Endothelial cell of umbilical vein (primary cell): Measurements from ENCODE around the gene GTF3C2. TPM values are rescaled to one million over a fixed set of nuclear protein-coding genes. Genes with fewer than 3 reads are reported as not detected.

Experiments
- BruUV-seq: library from RNA; stranded (reverse); fragments of 400-500 nt; replicated peaks from 2 replicates; lab custom pipeline; 2021; lab: Mats Ljungman, UMichigan
- CTCF ChIA-PET: fragments of 300-600, 350-600 bp; sonication (Branson Sonifier 250); formaldehyde crosslinking; loops from one replicate; lab custom pipeline; 2021; ENCODE audit warnings: antibody characterized with exemption, inconsistent platforms; lab: Charles Lee
- POLR2A ChIA-PET: fragments of 300-600, 350-600 bp; sonication (Branson Sonifier 250); formaldehyde crosslinking; loops from one replicate; lab custom pipeline; 2021; ENCODE audit warnings: antibody characterized with exemption, inconsistent platforms; lab: Charles Lee
- DNase-seq: peaks from one replicate; pipeline ENCODE4 v3.0.0-alpha.2; 2011; ENCODE audit warnings: low read depth, low spot score
- FAIRE-seq: peaks from 2 replicates; lab custom pipeline; 2011; peaks lifted over from hg19 to GRCh38; lab: Jason Lieb, UNC
- H2AFZ ChIP-seq: 2 replicates; pipeline ENCODE4 v1.6.0; 2012; ENCODE audit warnings: low read depth, low read length, control low read depth, inconsistent platforms
- H3K27ac ChIP-seq: 2 replicates; pipeline ENCODE4 v1.5.1; 2011; ENCODE audit warnings: low read depth, mild to moderate bottlenecking, control low read depth, low read length, moderate library complexity; ENCODE audit not compliant: insufficient read depth
- H3K27me3 ChIP-seq, 2 experiments: 2 replicates each; pipeline versions ENCODE4 v1.6.0 to v1.6.1; 2011; ENCODE audit warnings: low read length in 2 of 2, mixed read lengths in 1 of 2; ENCODE audit not compliant: control insufficient read depth in 2 of 2, insufficient read depth in 2 of 2
- H3K36me3 ChIP-seq, 2 experiments: 2 replicates in 1 of 2; 3 replicates in 1 of 2; pipeline ENCODE4 v1.5.1; 2011; ENCODE audit warnings: low read length in 2 of 2, mild to moderate bottlenecking in 1 of 2, moderate library complexity in 1 of 2; ENCODE audit not compliant: control insufficient read depth in 2 of 2, insufficient read depth in 2 of 2; ENCODE audit errors: extremely low read depth in 1 of 2
- H3K4me1 ChIP-seq: 3 replicates; pipeline ENCODE4 v1.5.1; 2011; ENCODE audit warnings: mild to moderate bottlenecking, low read length; ENCODE audit not compliant: control insufficient read depth, insufficient read depth; ENCODE audit errors: extremely low read depth
- H3K4me2 ChIP-seq: 2 replicates; pipeline ENCODE4 v1.6.1; 2011; ENCODE audit warnings: low read length, control low read depth, mixed read lengths; ENCODE audit not compliant: insufficient read depth
- H3K4me3 ChIP-seq, 3 experiments: fragments of 200-600 bp in 1 of 3; sonication (generic), shearing (Covaris generic) in 1 of 3; replicated peaks in 1 of 3; 2 replicates each; pipeline ENCODE4 v1.5.1; 2011 to 2016; ENCODE audit warnings: control low read depth in 3 of 3, low read length in 3 of 3, mild to moderate bottlenecking in 2 of 3, inconsistent platforms in 1 of 3, low read depth in 1 of 3, moderate library complexity in 1 of 3; ENCODE audit not compliant: insufficient read depth in 1 of 3
- H3K79me2 ChIP-seq: 2 replicates; pipeline ENCODE4 v1.6.0; 2012; ENCODE audit warnings: low read length, inconsistent platforms; ENCODE audit not compliant: control insufficient read depth, insufficient read depth
- H3K9ac ChIP-seq: replicated peaks from 2 replicates; pipeline ENCODE3; 2011; ENCODE audit warnings: low read length, control low read depth; ENCODE audit not compliant: insufficient read depth; ENCODE audit errors: extremely low read depth
- H3K9me1 ChIP-seq: replicated peaks from 3 replicates; pipeline ENCODE4 v1.6.0; 2011; ENCODE audit warnings: mild to moderate bottlenecking, low read length; ENCODE audit not compliant: control insufficient read depth, insufficient read depth; ENCODE audit errors: extremely low read depth
- H3K9me3 ChIP-seq: replicated peaks from 2 replicates; pipeline ENCODE4 v1.5.1; 2012; ENCODE audit warnings: low read length, inconsistent platforms; ENCODE audit not compliant: control insufficient read depth, insufficient read depth
- H4K20me1 ChIP-seq: replicated peaks from 2 replicates; pipeline ENCODE3; 2011; ENCODE audit warnings: mild to moderate bottlenecking, low read length; ENCODE audit not compliant: control insufficient read depth, insufficient read depth; ENCODE audit errors: extremely low read depth
- EZH2 ChIP-seq: IDR thresholded peaks from 2 replicates; pipeline ENCODE4 v1.6.1; 2012; ENCODE audit warnings: borderline replicate concordance, low read depth, mild to moderate bottlenecking, moderate library complexity, low read length, inconsistent platforms; ENCODE audit not compliant: severe bottlenecking
- FOS ChIP-seq: IDR thresholded peaks from 2 replicates; pipeline ENCODE4 v1.6.1; 2011; ENCODE audit warnings: mild to moderate bottlenecking, low read length, moderate library complexity, borderline replicate concordance; ENCODE audit not compliant: insufficient read depth
- GATA2 ChIP-seq: IDR thresholded peaks from 2 replicates; pipeline ENCODE4 v1.7.0; 2011; ENCODE audit warnings: low read depth, mild to moderate bottlenecking, moderate library complexity, mixed read lengths, low read length; ENCODE audit not compliant: insufficient read length, insufficient read depth
- JUN ChIP-seq: IDR thresholded peaks from 2 replicates; pipeline ENCODE4 v1.6.1; 2011; ENCODE audit warnings: borderline replicate concordance, low read depth; ENCODE audit not compliant: insufficient read length, insufficient read depth
- MYC ChIP-seq: IDR thresholded peaks from one replicate; pipeline ENCODE4 v1.6.1; 2011; ENCODE audit warnings: mild to moderate bottlenecking, low read depth, low read length
- POLR2A ChIP-seq: IDR thresholded peaks from 2 replicates; pipeline ENCODE4 v1.6.1; 2012; ENCODE audit warnings: low read depth, mild to moderate bottlenecking, control low read depth, low read length
- POLR2AphosphoS5 ChIP-seq: IDR thresholded peaks from 2 replicates; pipeline ENCODE4 v1.6.1; 2012; ENCODE audit warnings: low read depth, mild to moderate bottlenecking, control low read depth, low read length, moderate library complexity; ENCODE audit not compliant: insufficient read depth
- dilution Hi-C: fragments of 300-500 bp; cut with MboI; formaldehyde crosslinking; loops from one replicate; pipeline ENCODE4 v1.15.0; 2019; ENCODE audit warnings: low sequenced_read_pairs; ENCODE audit not compliant: extremely low pct_ligation_motif_present
- intact Hi-C: fragments of 100-400 bp; cut with micrococcal nuclease; formaldehyde crosslinking; loops from one replicate; pipeline ENCODE4 v1.10.0; 2022
- polyA plus RNA-seq, 4 experiments: library from polyadenylated mRNA; depleted of rRNA in 3 of 4; stranded (reverse) in 3 of 4; unstranded in 1 of 4; fragments of >200 nt; gene quantifications; 2 replicates each; pipeline versions ENCODE4 v1.2.1 to v1.2.3, GENCODE V29; 2011 to 2012; ENCODE audit warnings: missing spikeins in 1 of 4
- total RNA-seq: library from RNA; stranded (reverse); gene quantifications from 2 replicates; pipeline ENCODE4 v1.2.3, GENCODE V29; 2021
- TF ChIP-seq, protein P1 (sequence below), 2 donors: IDR thresholded peaks; 1 replicate in 1 of 2; 2 replicates in 1 of 2; pipeline ENCODE4 v1.5.1; 2011; ENCODE audit warnings: low read length in 2 of 2, mild to moderate bottlenecking in 2 of 2, moderate library complexity in 2 of 2, control low read depth in 1 of 2, inconsistent platforms in 1 of 2, low read depth in 1 of 2; ENCODE audit not compliant: insufficient read depth in 1 of 2; ENCODE audit errors: extremely low read depth in 1 of 2
- TF ChIP-seq, protein P2 (sequence below): IDR thresholded peaks from 2 replicates; pipeline ENCODE4 v1.6.1; 2011; ENCODE audit not compliant: insufficient read depth, insufficient read length

The GTF3C2 gene
- total and polyA plus RNA-seq, 2 donors (not counting 3 experiments of a cell fraction or from before 2014, with no cell fraction given) = 57.4 to 59.7 TPM

DNA sequence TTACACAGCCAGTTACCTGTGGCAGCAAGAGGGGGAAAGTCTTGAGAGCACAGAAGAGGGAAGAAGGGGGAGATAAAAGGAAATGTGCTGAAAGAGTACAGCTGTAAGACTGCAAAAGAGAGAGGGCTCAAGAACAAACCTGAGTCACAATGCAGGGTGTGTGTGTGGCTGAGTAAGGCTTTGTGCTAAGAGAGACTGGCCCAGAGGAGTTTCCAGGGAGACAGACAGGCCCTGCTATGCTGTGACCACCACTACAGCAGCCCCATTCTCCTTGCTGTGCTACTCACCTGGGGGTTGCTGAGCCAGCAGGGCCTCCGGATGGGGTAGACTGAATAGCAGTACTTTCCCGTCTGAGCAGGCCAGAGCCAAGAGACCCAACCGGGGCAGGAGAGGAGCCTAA lies 21.3 kb downstream of the GTF3C2 start:
- Histone ChIP-seq H3K27me3 (no peaks in the 10 kb centered on the region), H3K4me3 (no peak overlapping the region), H4K20me1 (no peaks in the 10 kb centered on the region), H2AFZ (no peak overlapping the region), H3K9me3 (no peaks in the 10 kb centered on the region), H3K9ac (no peak overlapping the region), H3K4me1 (no peaks in the 10 kb centered on the region), H3K4me2 (no peak overlapping the region), H3K79me2 (no peaks in the 10 kb centered on the region), H3K36me3 (peaks cover 17 to 33% of the 10 kb centered on the region in 2 experiments), H3K27ac (no peak overlapping the region), H3K9me1 (no peaks in the 10 kb centered on the region)
- intact Hi-C loops (no loop called here), dilution Hi-C loops (no loop called here)
- TF ChIP-seq EZH2 (no peak), GATA2 (no peak), POLR2AphosphoS5 (no peak), JUN (no peak), MYC (no peak), FOS (no peak), POLR2A (no peak)
- TF ChIP-seq, protein P1, sequence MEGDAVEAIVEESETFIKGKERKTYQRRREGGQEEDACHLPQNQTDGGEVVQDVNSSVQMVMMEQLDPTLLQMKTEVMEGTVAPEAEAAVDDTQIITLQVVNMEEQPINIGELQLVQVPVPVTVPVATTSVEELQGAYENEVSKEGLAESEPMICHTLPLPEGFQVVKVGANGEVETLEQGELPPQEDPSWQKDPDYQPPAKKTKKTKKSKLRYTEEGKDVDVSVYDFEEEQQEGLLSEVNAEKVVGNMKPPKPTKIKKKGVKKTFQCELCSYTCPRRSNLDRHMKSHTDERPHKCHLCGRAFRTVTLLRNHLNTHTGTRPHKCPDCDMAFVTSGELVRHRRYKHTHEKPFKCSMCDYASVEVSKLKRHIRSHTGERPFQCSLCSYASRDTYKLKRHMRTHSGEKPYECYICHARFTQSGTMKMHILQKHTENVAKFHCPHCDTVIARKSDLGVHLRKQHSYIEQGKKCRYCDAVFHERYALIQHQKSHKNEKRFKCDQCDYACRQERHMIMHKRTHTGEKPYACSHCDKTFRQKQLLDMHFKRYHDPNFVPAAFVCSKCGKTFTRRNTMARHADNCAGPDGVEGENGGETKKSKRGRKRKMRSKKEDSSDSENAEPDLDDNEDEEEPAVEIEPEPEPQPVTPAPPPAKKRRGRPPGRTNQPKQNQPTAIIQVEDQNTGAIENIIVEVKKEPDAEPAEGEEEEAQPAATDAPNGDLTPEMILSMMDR (IDR thresholded peaks at IDR 0.05; ENCODE audit: extremely low read depth in 1 of 2, insufficient read depth in 1 of 2, low read depth in 1 of 2, low read length in 2 of 2) = no peak
- TF ChIP-seq, protein P2, sequence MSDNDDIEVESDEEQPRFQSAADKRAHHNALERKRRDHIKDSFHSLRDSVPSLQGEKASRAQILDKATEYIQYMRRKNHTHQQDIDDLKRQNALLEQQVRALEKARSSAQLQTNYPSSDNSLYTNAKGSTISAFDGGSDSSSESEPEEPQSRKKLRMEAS = no peak
- DNase-seq (no peak), FAIRE-seq (no peak)
- ChIA-PET POLR2A (no interaction called here), CTCF (no interaction called here)
- no TSS peak for BruUV-seq
